Measurements from ENCODE around the gene HPSE2. TPM values are rescaled to one million over a fixed set of nuclear protein-coding genes. Genes with fewer than 3 reads are reported as not detected.

The HPSE2 gene
- total RNA-seq, 1 donor from 2014 or later = not detected

DNA sequence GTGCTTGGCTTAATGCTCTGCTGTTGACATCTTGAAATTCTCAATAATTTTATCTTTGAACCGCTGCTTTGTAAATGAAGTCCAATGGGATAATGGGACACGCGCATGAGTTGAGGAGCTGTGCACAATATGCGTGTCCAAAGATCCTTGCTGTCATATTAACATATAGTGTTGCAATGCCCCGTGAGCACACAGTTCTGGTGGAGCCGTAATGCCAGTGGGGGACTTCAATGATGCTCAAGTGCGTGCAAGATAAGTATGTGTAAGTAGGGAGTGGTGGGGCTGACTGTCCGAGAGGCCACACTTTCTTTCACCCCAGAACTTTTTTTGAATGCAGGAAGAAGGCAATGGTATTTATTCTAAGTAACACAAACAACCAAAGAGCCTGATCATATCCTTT lies 711.5 kb downstream of the HPSE2 start:
- Histone ChIP-seq H3K4me3 (ENCODE audit: low read depth, low read length) (no peak overlapping the region), H3K36me3 (ENCODE audit: control insufficient read depth, insufficient read depth, low read length) (no peaks in the 10 kb centered on the region), H3K27me3 (ENCODE audit: control insufficient read depth, insufficient read depth, low read length) (no peaks in the 10 kb centered on the region)
- FAIRE-seq (no peak), DNase-seq (ENCODE audit: low read depth) (no peak)
- TF ChIP-seq, protein P1, sequence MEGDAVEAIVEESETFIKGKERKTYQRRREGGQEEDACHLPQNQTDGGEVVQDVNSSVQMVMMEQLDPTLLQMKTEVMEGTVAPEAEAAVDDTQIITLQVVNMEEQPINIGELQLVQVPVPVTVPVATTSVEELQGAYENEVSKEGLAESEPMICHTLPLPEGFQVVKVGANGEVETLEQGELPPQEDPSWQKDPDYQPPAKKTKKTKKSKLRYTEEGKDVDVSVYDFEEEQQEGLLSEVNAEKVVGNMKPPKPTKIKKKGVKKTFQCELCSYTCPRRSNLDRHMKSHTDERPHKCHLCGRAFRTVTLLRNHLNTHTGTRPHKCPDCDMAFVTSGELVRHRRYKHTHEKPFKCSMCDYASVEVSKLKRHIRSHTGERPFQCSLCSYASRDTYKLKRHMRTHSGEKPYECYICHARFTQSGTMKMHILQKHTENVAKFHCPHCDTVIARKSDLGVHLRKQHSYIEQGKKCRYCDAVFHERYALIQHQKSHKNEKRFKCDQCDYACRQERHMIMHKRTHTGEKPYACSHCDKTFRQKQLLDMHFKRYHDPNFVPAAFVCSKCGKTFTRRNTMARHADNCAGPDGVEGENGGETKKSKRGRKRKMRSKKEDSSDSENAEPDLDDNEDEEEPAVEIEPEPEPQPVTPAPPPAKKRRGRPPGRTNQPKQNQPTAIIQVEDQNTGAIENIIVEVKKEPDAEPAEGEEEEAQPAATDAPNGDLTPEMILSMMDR (IDR thresholded peaks at IDR 0.05; ENCODE audit: insufficient read depth, low read length, severe bottlenecking) = no peak

DNA sequence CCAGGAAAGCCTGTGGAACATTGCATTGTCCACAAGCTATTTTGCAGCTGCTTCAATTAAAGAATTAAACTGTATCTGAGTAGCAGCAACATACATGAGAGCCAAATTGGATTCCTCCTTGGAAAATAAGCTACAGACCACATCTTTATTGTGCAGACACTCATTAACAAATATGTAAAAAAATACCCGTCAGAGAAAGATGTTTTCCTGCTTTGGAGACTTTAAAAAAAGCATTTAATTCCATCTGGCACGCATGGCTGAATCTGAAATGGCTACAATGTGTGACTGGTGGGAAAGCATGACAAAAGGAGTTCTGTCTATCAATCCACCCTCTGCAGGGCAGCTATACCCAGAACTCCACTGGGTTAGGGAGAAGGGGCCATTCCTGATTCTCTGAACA lies 715.8 kb downstream of the HPSE2 start:
- DNase-seq (ENCODE audit: low read depth) = no peak
- TF ChIP-seq, protein P1 (IDR thresholded peaks at IDR 0.05; ENCODE audit: insufficient read depth, low read length, severe bottlenecking) = no peak
- Histone ChIP-seq H3K36me3 (ENCODE audit: control insufficient read depth, insufficient read depth, low read length) (no peaks in the 10 kb centered on the region), H3K27me3 (ENCODE audit: control insufficient read depth, insufficient read depth, low read length) (no peaks in the 10 kb centered on the region), H3K4me3 (ENCODE audit: low read depth, low read length) (no peak overlapping the region)
- no peak for FAIRE-seq

DNA sequence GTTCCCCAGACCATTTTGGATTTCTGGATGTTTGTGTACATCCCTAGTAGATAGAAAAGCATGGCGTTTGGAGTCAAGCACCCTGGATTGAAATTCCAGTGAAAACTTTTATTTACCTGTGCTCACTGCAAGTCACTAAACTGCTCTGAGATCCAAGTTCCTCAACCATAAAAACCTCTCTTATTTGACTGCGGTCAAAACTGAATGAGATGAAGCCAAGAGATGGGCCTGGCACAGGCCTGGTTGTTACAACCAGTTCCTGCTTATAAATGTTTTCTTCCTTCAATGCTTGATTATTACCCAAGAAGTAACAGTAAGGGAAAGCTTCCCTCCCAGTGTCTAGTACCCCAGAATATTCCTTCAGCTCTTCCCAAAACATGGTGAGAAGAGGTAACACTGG lies 718.0 kb downstream of the HPSE2 start:
- DNase-seq (ENCODE audit: low read depth) (no peak), FAIRE-seq (no peak)
- H3K36me3 ChIP-seq (ENCODE audit: control insufficient read depth, insufficient read depth, low read length) = no peaks in the 10 kb centered on the region
- TF ChIP-seq, protein P1 (IDR thresholded peaks at IDR 0.05; ENCODE audit: insufficient read depth, low read length, severe bottlenecking) = no peak
- H3K4me3 ChIP-seq (ENCODE audit: low read depth, low read length) = no peak overlapping the region
- H3K27me3 ChIP-seq (ENCODE audit: control insufficient read depth, insufficient read depth, low read length) = no peaks in the 10 kb centered on the region

DNA sequence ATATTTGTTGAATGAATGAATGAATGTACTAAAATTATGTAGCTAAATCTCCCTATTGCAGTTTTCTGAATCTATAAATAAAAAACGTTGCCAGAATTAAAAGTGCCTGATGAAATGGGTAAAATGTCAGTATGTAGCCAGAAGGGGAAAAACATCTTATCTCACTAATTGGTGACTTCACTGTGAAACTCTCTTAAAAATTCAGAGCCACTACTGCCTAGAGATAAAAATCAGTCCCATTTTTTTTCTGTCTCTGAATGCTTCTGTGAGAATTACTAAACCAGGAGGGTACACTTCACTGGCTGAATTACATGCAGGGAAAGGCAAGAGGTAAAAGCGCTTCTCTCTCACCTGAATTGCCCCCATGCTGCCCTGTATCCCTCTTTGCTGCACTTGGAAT lies 719.3 kb downstream of the HPSE2 start:
- no peak for DNase-seq (ENCODE audit: low read depth)
- H3K36me3 ChIP-seq (ENCODE audit: control insufficient read depth, insufficient read depth, low read length) = no peaks in the 10 kb centered on the region
- no peak overlapping the region for H3K4me3 ChIP-seq (ENCODE audit: low read depth, low read length)
- no peaks in the 10 kb centered on the region for H3K27me3 ChIP-seq (ENCODE audit: control insufficient read depth, insufficient read depth, low read length)
- TF ChIP-seq, protein P1 (IDR thresholded peaks at IDR 0.05; ENCODE audit: insufficient read depth, low read length, severe bottlenecking) = no peak
- no peak for FAIRE-seq

DNA sequence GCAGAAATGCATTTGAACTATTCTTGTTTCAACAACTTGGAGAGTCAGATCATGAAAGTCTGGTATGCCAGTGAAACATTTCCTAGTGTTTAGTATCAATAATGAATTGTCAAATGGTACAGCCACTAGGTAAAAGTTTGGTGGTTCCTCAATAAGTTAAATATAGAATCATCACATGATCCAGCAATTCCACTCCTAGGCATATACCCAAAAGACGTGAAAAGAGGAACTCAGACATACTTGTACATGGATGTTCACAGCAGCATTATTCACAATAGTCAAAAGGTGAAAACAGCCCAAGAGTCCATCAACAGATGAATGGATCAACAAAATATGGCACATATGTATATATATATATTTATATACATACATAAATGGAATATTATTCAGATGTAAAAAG lies 721.9 kb downstream of the HPSE2 start:
- TF ChIP-seq, protein P1 (IDR thresholded peaks at IDR 0.05; ENCODE audit: insufficient read depth, low read length, severe bottlenecking) = no peak
- DNase-seq (ENCODE audit: low read depth) (no peak), FAIRE-seq (no peak)
- no peak overlapping the region for H3K4me3 ChIP-seq (ENCODE audit: low read depth, low read length)
- no peaks in the 10 kb centered on the region for H3K27me3 ChIP-seq (ENCODE audit: control insufficient read depth, insufficient read depth, low read length)
- no peaks in the 10 kb centered on the region for H3K36me3 ChIP-seq (ENCODE audit: control insufficient read depth, insufficient read depth, low read length)

DNA sequence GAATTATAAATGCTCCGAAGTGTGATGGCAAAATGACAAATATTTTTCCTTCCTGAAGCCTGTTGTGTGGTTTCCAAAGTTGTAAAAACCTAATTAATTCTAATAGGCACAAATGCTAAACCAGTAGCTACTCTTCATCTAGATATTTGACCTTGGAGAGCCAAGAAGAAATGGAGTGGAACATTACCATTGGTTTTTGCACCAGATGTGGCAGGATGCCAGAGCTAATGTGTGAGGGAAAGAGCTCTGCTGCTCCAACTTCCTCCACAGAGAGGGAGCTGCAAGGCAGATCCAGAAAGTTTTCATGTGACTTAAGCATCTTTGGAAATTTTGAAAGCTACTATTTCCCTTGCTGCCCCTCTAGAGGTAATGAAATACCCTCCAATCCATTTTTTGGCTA lies 723.8 kb downstream of the HPSE2 start:
- TF ChIP-seq, protein P1 (IDR thresholded peaks at IDR 0.05; ENCODE audit: insufficient read depth, low read length, severe bottlenecking) = no peak
- Histone ChIP-seq H3K4me3 (ENCODE audit: low read depth, low read length) (no peak overlapping the region), H3K27me3 (ENCODE audit: control insufficient read depth, insufficient read depth, low read length) (no peaks in the 10 kb centered on the region), H3K36me3 (ENCODE audit: control insufficient read depth, insufficient read depth, low read length) (no peaks in the 10 kb centered on the region)
- FAIRE-seq = no peak
- DNase-seq (ENCODE audit: low read depth) = no peak

All from bronchial epithelial cell (primary cell).